ENCODE measurements around the gene SAP25. TPM values are rescaled to one million over a fixed set of nuclear protein-coding genes. Genes with fewer than 3 reads are reported as not detected.

Gene SAP25
- not detected for total RNA-seq

DNA sequence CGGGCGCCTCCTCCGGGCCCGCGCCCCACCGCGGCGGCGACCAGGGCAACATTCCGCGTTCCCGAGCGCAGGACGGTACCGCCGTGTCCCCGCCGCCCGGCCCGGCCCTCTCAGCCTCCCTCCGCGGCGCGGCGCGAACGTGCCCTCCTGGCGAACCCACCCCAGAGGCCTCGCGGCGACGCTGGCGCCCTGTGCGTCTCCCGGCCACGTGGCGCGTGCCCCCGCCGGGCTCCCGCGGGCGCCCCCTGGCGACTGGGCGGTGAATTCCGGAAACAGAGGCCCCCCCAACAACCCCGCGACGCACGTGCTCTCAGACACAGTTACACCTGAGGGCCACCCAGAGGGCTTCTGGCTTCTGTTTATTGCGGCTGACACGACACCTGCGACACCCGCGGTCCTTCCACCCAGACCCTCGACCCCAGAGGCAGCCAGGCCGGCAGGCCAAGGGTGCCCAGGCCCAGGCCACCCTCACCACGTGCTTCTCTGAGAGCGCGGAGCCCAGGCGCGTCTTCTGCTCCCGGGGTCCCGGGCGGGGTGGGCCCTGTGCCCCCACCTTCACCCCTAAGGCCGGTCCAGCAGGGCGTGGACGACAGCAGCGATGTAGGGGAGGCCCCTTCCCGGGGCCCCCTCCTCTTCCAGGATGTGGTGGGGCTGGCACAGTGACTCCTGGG, at the start of gene SAP25:
TSS of gene SAP25 (minus strand) at position 210 of the 671 bp plus-strand sequence. CDS start at position 52, 158 bp downstream.

DNA sequence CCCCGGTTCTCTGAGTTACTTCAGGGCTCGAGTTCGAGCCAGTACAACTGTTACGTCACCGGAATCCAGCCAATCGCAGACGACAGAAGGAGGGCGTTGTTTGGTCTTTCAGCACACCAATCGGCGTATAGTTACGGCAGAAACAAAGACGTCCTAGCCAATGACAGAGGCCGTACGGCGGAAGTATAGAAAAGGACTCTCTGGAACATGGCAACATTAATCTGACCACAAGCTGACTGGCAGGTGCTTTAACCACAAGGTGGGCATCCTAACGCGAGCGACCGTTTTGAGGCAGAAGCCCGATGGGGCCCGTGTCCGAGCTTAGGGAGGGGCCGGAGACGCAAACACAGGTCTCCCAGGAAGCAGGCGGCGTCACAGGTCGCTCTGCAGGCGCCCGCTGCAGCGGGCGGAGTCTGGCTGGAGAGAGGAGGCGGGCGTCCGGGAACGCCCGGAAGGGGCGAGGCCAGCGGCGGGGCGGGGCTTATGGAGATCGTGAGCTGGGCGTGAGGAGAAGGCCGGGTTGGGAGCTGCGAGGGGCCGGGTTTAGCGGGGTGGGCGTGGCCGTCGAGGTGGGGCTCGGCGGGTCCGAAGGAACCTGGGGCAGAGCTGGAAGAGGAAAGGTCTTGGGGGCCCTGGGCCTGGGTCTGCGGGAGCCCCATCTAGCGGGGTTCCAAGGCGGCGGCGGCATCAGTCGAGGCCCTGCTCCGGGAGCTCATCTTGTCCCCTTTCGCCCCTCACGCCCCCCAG, 38.5 kb upstream of the SAP25 start, which contains the start of gene MOSPD3:
TSS of gene MOSPD3 (plus strand) at position 558 of the 747 bp plus-strand sequence. CDS start 252 bp downstream, outside the sequence.

DNA sequence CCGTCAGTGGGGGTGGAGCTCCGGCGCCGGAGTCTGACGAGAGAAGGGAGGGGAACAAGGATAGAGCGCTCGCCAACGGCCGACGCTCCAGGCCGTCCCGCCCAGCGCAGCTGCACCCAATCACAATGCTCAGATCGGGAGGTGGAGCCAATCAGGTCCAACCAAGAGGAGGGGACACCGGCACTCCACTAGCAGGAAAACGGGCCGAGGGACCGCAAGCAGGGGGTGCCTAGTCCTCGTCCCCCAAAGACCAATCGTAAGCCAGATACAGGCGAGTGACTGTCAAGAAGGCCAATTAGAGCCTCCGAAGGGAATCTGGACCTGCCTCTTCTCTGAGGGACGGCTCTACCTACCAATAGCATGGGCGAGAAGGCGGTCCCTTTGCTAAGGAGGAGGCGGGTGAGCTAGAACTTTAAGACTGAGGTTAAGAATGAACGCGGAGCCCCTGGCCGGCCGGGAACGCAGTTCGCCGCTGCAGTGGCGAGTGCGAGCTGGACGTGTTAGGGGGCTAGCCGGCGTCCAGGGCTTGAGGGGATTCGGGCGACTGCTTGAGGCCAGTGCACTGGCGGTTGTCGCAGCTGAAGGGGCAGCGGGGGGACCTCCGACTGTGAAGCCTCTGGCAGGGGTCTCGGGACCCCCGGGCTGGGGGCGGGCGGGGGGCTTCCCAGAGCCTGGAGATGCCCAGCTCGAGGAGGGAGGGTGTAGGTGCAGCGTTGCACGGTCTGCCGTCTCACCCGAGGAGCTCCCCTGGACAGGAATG, 12.7 kb upstream of the SAP25 start, which contains the start of gene FBXO24:
TSS of gene FBXO24 (plus strand) at position 63 of the 760 bp plus-strand sequence. CDS start at position 361, 298 bp downstream.

DNA sequence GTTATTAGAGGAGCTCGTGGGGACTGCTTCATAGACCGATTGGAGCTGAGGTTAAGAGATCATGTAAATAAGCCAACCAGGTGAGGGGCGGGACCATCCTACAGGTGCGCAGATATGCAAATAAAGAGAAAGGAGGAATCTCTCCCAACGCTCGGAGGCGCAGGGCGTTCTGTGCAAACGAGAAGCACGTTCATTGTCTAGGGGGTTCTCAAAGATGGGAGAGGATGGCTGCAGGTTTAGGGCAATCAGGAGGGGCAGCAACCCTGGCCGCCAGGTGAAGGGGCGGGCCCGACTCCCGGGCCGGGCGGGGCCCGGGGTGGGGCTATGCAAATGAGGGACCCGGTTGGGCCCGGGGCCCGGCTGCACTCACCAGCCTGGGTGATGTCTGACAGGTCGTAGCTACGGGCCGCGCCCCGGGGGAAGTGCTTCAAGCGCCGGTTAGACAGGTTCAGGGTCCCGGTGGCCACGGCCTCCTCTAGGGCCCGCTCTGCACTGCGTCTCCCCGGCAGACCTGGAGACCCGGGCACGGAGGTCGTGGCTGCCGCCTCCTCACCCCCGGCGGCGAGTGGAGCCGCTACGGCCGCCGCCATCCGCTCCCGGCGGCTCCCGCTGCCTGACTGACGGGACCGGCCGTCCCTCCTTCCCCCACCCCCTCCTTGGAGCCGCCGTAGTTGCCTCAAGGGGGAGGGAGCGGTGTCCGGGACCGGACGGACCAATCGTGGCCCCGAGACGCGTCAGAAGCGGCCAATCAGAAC, 12.0 kb upstream of the SAP25 start, which contains the start of gene LRCH4:
TSS of gene LRCH4 (minus strand) at position 619 of the 755 bp plus-strand sequence. CDS start at position 590, 29 bp downstream.

DNA sequence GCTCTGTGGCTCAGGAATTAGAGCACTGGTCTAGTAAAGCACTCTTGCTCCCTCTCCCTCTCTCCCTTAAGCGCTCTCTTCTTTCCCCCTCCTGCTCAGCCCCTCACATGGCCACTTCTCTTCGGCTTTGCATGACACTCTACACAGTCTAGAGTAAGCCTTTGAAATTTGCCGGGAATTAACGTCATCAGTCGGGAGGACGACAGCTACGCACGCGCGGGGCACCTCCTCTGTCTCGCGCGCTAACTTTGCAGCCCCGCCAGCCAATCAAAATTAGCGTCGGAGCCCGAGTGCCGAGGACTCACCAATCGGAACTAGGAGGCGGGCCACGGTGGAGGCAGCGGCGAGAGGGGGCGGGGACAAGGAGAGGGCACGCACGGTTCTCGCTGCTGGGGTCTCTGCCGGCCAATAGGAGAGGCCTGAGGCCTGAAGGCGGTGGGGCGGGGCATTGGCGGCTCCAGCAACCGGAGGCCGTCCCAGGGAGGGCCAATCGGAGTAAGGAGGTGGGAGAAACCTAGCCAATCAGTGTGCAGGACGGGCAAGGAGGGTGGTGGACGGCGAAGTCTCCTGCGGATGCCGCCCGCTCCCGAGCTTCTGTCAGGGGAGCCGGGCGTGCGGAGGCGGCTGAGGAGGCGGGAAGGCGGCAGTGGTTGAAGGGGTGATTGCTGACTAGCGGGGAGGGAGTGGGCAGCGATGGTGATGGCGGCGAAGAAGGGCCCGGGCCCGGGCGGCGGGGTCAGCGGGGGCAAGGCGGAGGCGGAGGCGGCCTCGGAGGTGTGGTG, 34.9 kb downstream of the SAP25 start, which contains the start of gene AGFG2:
TSS of gene AGFG2 (plus strand) at position 550 of the 782 bp plus-strand sequence. CDS start at position 694, 144 bp downstream.

Small RNA genes lying within 50 kb of the gene (small RNA-seq; reads per million reads assigned to genes)
- gene RN7SL416P (ENCODE audit: low replicate concordance) = not detected
- gene SAP25 (ENCODE audit: low replicate concordance) = not detected

Other genes with a start within 250 kb of the SAP25 start
- gene PILRB, start 215.8 kb downstream of the SAP25 start, total RNA-seq = 35.4 TPM
- gene PILRA, start 200.4 kb downstream of the SAP25 start, total RNA-seq = 3.8 TPM
- gene ZCWPW1, start 145.2 kb downstream of the SAP25 start, total RNA-seq = 2.2 TPM
- 21.3 TPM for gene MEPCE, start 144.1 kb downstream of the SAP25 start, total RNA-seq
- gene PPP1R35, start 137.4 kb downstream of the SAP25 start, total RNA-seq = 7.8 TPM
- gene SPACDR, start 109.6 kb downstream of the SAP25 start, total RNA-seq = not detected
- 6.6 TPM for gene TSC22D4, start 94.7 kb downstream of the SAP25 start, total RNA-seq
- gene NYAP1, start 90.0 kb downstream of the SAP25 start, total RNA-seq = 38.5 TPM
- gene AGFG2, start 34.7 kb downstream of the SAP25 start, total RNA-seq = 4.7 TPM
- gene LRCH4, start 12.2 kb upstream of the SAP25 start, total RNA-seq = 17.5 TPM
- not detected for gene FBXO24, start 12.4 kb upstream of the SAP25 start, total RNA-seq
- 4.1 TPM for gene PCOLCE, start 28.5 kb upstream of the SAP25 start, total RNA-seq
- 23.5 TPM for gene MOSPD3, start 38.6 kb upstream of the SAP25 start, total RNA-seq
- gene TFR2, start 67.7 kb upstream of the SAP25 start, total RNA-seq = 6.6 TPM
- gene ACTL6B, start 82.5 kb upstream of the SAP25 start, total RNA-seq = 107 TPM
- 74.5 TPM for gene GNB2, start 99.8 kb upstream of the SAP25 start, total RNA-seq
- gene GIGYF1, start 120.3 kb upstream of the SAP25 start, total RNA-seq = 35.4 TPM
- 28.8 TPM for gene POP7, start 132.2 kb upstream of the SAP25 start, total RNA-seq
- not detected for gene EPO, start 146.6 kb upstream of the SAP25 start, total RNA-seq
- gene ZAN, start 159.7 kb upstream of the SAP25 start, total RNA-seq = not detected